OCI-LY1 (cell line): ENCODE measurements around the gene CTSO.

ENCODE experiments used
- CTCF ChIP-seq: fragments of 200-600 bp; sonication (generic), shearing (Covaris generic); IDR thresholded peaks from 2 replicates; pipeline ENCODE4 v1.5.1; 2017; ENCODE audit warnings: mild to moderate bottlenecking, antibody characterized with exemption, low read length, moderate library complexity, mixed read lengths
- EZH2 ChIP-seq: fragments of 200-600 bp; sonication (generic), shearing (Covaris generic); IDR thresholded peaks from 2 replicates; pipeline ENCODE4 v1.8.0; 2017; ENCODE audit warnings: borderline replicate concordance, mixed run types, mild to moderate bottlenecking, antibody characterized with exemption, low read length, moderate library complexity, mixed read lengths

- TF ChIP-seq CTCF (no peak), EZH2 (no peak)
Measured at GRCh38 chr4:155961575-155961974, 7.9 kb upstream of the CTSO start.
